Esophagus muscularis mucosa (tissue), 3 donors: ENCODE data around the gene COX14.

Experiments used
- CTCF ChIP-seq, 3 experiments: fragments of 200-600 bp in 2 of 3; fragments of 450-650 bp in 1 of 3; sonication (generic) in 2 of 3; IDR thresholded peaks; one replicate each; pipeline ENCODE4 v1.5.1; 2017 to 2019; ENCODE audit warnings: antibody characterized with exemption in 3 of 3, mild to moderate bottlenecking in 2 of 3, moderate library complexity in 1 of 3
- POLR2A ChIP-seq: fragments of 450-650 bp; IDR thresholded peaks from one replicate; pipeline ENCODE4 v1.6.1; 2017; ENCODE audit warnings: antibody characterized with exemption, moderate library complexity, mild to moderate bottlenecking, low read depth
- POLR2AphosphoS5 ChIP-seq, 2 donors: sonication (generic); formaldehyde crosslinking; IDR thresholded peaks; one replicate each; pipeline ENCODE4 v1.6.1; 2017; ENCODE audit warnings: antibody characterized with exemption in 2 of 2

DNA sequence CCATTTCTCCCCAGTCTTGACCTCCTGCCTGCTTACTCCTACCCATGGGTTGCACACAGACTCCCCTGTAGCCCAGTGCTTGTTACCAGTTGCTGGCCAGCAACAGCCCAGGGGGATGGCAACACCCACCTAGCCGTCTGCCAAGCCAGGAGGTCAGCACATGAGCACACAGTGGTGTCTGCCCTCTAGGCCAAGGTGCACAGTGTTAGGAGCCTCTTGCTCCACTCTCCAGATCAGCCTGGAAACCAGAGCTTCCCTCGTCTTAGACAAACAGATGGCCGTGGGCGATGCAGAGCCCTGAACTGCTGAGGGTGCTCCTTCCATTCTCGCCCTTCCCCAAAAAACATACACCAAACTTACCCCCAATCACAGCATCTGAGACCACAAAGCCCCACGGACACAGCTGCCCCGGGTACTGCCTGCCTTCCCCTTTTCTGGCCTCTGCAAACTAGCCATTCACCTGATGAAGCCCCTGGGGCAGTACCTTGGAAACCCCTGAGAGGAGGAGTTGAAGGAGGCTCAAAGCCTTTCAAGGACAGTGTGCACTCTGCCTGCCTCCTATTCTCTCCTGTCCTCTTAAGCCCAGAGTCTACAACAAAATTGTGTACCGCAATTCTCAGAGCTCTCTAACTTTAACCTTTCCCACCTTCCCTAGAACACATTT, 9.3 kb upstream of the COX14 start:
- TF ChIP-seq POLR2A (no peak), CTCF (IDR thresholded peaks at IDR 0.05) (no peak), POLR2AphosphoS5 (IDR thresholded peaks at IDR 0.05) (no peak)
